Thyroid gland (tissue), 4 donors: ENCODE results near the gene GABRD. TPM values are rescaled to one million over a fixed set of nuclear protein-coding genes. Genes with fewer than 3 reads are reported as not detected.

ENCODE experiments used
- DNase-seq, 2 donors: peaks; one replicate each; pipeline ENCODE4 v3.0.0-alpha.2; 2019
- H3K27ac ChIP-seq, 3 donors: fragments of 200-600 bp; sonication (generic); 1 replicate in 2 of 3; 2 replicates in 1 of 3; pipeline ENCODE4 v1.5.1; 2016 to 2019; ENCODE audit warnings: mild to moderate bottlenecking in 1 of 3, moderate library complexity in 1 of 3
- H3K27me3 ChIP-seq: fragments of 200-600 bp; sonication (generic); one replicate; pipeline ENCODE4 v1.5.1; 2019
- H3K36me3 ChIP-seq, 2 donors: fragments of 200-600 bp; sonication (generic); one replicate each; pipeline ENCODE4 v1.5.1; 2016 to 2019
- H3K4me1 ChIP-seq, 2 donors: fragments of 200-600 bp; sonication (generic); one replicate each; pipeline ENCODE4 v1.5.1; 2017 to 2019
- H3K4me3 ChIP-seq, 3 donors: fragments of 200-600 bp; sonication (generic); replicated peaks in 1 of 3; 1 replicate in 2 of 3; 2 replicates in 1 of 3; pipeline ENCODE4 v1.5.1; 2016; ENCODE audit warnings: mild to moderate bottlenecking in 1 of 3
- H3K9me3 ChIP-seq: fragments of 200-600 bp; sonication (generic); one replicate; pipeline ENCODE4 v1.5.1; 2017
- CTCF ChIP-seq, 6 experiments: fragments of 200-600 bp in 3 of 6; fragments of 450-650 bp in 3 of 6; sonication (generic) in 3 of 6; IDR thresholded peaks; one replicate each; pipeline ENCODE4 v1.5.1; 2016 to 2019; ENCODE audit warnings: antibody characterized with exemption in 6 of 6, mild to moderate bottlenecking in 2 of 6, inconsistent platforms in 1 of 6, moderate library complexity in 1 of 6
- POLR2A ChIP-seq, 2 donors: fragments of 450-650 bp; IDR thresholded peaks; one replicate each; pipeline ENCODE4 v1.6.1; 2017; ENCODE audit warnings: antibody characterized with exemption in 2 of 2, mild to moderate bottlenecking in 2 of 2, moderate library complexity in 1 of 2
- WGBS, 2 donors: methylation state at CpG; one replicate each; pipeline ENCODE4 v1.1.5; 2017; 5-methylcytosine and 5-hydroxymethylcytosine counted together
- intact Hi-C: fragments of 100-400 bp; cut with DNase I; formaldehyde crosslinking; loops from one replicate; pipeline ENCODE4 v1.15.1; 2023
- total RNA-seq, 4 donors: library from RNA; depleted of rRNA; stranded (reverse); fragments of >200 nt; gene quantifications; one replicate each; pipeline ENCODE4 v1.2.3, GENCODE V29; 2016

The GABRD gene
- total RNA-seq, 4 donors from 2014 or later, result 0.49 to 0.78 TPM; not detected in 2

GRCh38 chr1:2047749-2048729 is 28.9 kb downstream of the GABRD start:
- Histone ChIP-seq H3K36me3 (no peaks in the 10 kb centered on the region), H3K9me3 (no peaks in the 10 kb centered on the region), H3K4me3 (no peak overlapping the region), H3K27me3 (no peaks in the 10 kb centered on the region), H3K4me1 (peaks cover 22 to 25% of the 10 kb centered on the region in 2 donors), H3K27ac (no peak overlapping the region)
- TF ChIP-seq POLR2A (IDR thresholded peaks at IDR 0.05) (no peak), CTCF (IDR thresholded peaks at IDR 0.05) (no peak)
- no peak for DNase-seq
- intact Hi-C loops, result loop anchor here (5.0 kb wide), 1 partner anchor 101 kb away; no protein-coding TSS in a partner anchor
- WGBS, 2 donors, result 77 to 84% methylated on average over 12 to 17 of the region's 25 CpGs

GRCh38 chr1:2049225-2049717 is 30.1 kb downstream of the GABRD start:
- 30 to 43% methylated on average over 14 of the region's 14 CpGs for WGBS, 2 donors
- H3K4me1 ChIP-seq, result peaks cover 22 to 25% of the 10 kb centered on the region in 2 donors
- DNase-seq, result peak; percentile 66 to 68
- H3K27me3 ChIP-seq, result no peaks in the 10 kb centered on the region
- no peaks in the 10 kb centered on the region for H3K36me3 ChIP-seq
- TF ChIP-seq POLR2A (IDR thresholded peaks at IDR 0.05) (no peak), CTCF (IDR thresholded peaks at IDR 0.05) (peak in 4 of 6 experiments; percentile 55 to 64 (median 62))
- peak overlapping the region; percentile 58 to 84 (median 82) for H3K27ac ChIP-seq
- no peaks in the 10 kb centered on the region for H3K9me3 ChIP-seq
- intact Hi-C loops, result loop anchor here (5.0 kb wide), 1 partner anchor 102 kb away; no protein-coding TSS in a partner anchor
- peak overlapping the region; percentile 15 to 84 (median 61) for H3K4me3 ChIP-seq

- Histone ChIP-seq H3K4me3 (peak within 1 kb of the TSS; percentile 18 to 84 (median 61)), H3K27ac (peak within 1 kb of the TSS; percentile 58 to 84 (median 82)), H3K36me3 (no peaks in the 10 kb centered on the region), H3K9me3 (no peaks in the 10 kb centered on the region), H3K27me3 (no peaks in the 10 kb centered on the region), H3K4me1 (peaks cover 19 to 22% of the 10 kb centered on the region in 2 donors)
- intact Hi-C loops, result loop anchor here (5.0 to 10.0 kb wide), 2 partner anchors 103 to 125 kb away; no protein-coding TSS in a partner anchor
- 0 to 2% methylated on average over 5 to 24 of the region's 83 CpGs for WGBS, 2 donors
- DNase-seq, result peak; percentile 97
- TF ChIP-seq POLR2A (IDR thresholded peaks at IDR 0.05) (peak in 1 of 2 donors; percentile 75), CTCF (IDR thresholded peaks at IDR 0.05) (no peak)
Observed at GRCh38 chr1:2049718-2050431, 30.7 kb downstream of the GABRD start, which contains the start of gene PRKCZ. Gene PRKCZ, plus strand, starts transcription at chr1:2050411. Its CDS starts 220 bp downstream, at chr1:2050631.

GRCh38 chr1:2050461-2050792 is 31.3 kb downstream of the GABRD start:
- H3K9me3 ChIP-seq, result no peaks in the 10 kb centered on the region
- no peaks in the 10 kb centered on the region for H3K27me3 ChIP-seq
- H3K36me3 ChIP-seq, result no peaks in the 10 kb centered on the region
- peak overlapping the region in 2 of 3 donors; percentile 53 to 68 for H3K27ac ChIP-seq
- WGBS, 2 donors, result no CpG with 5 or more reads among the region's 51 CpGs
- TF ChIP-seq POLR2A (IDR thresholded peaks at IDR 0.05) (no peak), CTCF (IDR thresholded peaks at IDR 0.05) (no peak)
- intact Hi-C loops, result loop anchor here (10.0 kb wide), 1 partner anchor 124 kb away; no protein-coding TSS in a partner anchor
- peak overlapping the region; percentile 18 to 84 (median 46) for H3K4me3 ChIP-seq
- peaks cover 14 to 22% of the 10 kb centered on the region in 2 donors for H3K4me1 ChIP-seq
- no peak for DNase-seq
